Stimulated activated CD4-positive, alpha-beta T cell treated with anti-CD3 and anti-CD28 coated beads, Interleukin-4, amount 100 ng/mL, for 48 hours (primary cell): Measurements from ENCODE around the gene MCAM.
A peak's percentile ranks its signal among the peaks of the same experiment; 100 is the strongest.

Source experiments
- DNase-seq, 2 donors: peaks; one replicate each; pipeline ENCODE4 v3.0.0-alpha.2; 2020; ENCODE audit warnings: low read depth in 2 of 2

The MCAM gene

GRCh38 chr11:119316729-119317591, at the start of gene MCAM:
TSS of gene MCAM (minus strand) at chr11:119317130. CDS start at chr11:119317101, 29 bp downstream.
- no peak for DNase-seq

GRCh38 chr11:119365071-119365591, 48.2 kb upstream of the MCAM start:
- no peak for DNase-seq

GRCh38 chr11:119363851-119364590, 47.1 kb upstream of the MCAM start:
- DNase-seq, result peak in 1 of 2 donors; percentile 46

GRCh38 chr11:119363081-119363850, 46.3 kb upstream of the MCAM start:
- DNase-seq, result no peak

GRCh38 chr11:119362741-119363080, 45.8 kb upstream of the MCAM start:
- no peak for DNase-seq

- DNase-seq, result no peak
Measured at GRCh38 chr11:119361941-119362725, 45.2 kb upstream of the MCAM start.

- peak; percentile 49 to 64 for DNase-seq
Measured at GRCh38 chr11:119361056-119361787, 44.3 kb upstream of the MCAM start.

GRCh38 chr11:119359365-119360214, 42.7 kb upstream of the MCAM start:
- DNase-seq, result no peak

- DNase-seq, result no peak
Measured at GRCh38 chr11:119357074-119357473, 40.1 kb upstream of the MCAM start.

GRCh38 chr11:119356349-119357031, 39.6 kb upstream of the MCAM start:
- peak; percentile 66 to 70 for DNase-seq

- no peak for DNase-seq
Measured at GRCh38 chr11:119355091-119355843, 38.3 kb upstream of the MCAM start.

GRCh38 chr11:119352857-119353260, 35.9 kb upstream of the MCAM start:
- DNase-seq, result no peak

- DNase-seq, result no peak
Measured at GRCh38 chr11:119351232-119351631, 34.3 kb upstream of the MCAM start.

GRCh38 chr11:119350302-119350701, 33.4 kb upstream of the MCAM start:
- DNase-seq, result no peak

GRCh38 chr11:119347940-119348605, 31.1 kb upstream of the MCAM start:
- no peak for DNase-seq

GRCh38 chr11:119347242-119347641, 30.3 kb upstream of the MCAM start:
- no peak for DNase-seq

- DNase-seq, result no peak
Measured at GRCh38 chr11:119346605-119347004, 29.7 kb upstream of the MCAM start, which contains the start of gene MFRP. TSS of gene MFRP (minus strand) at chr11:119346705. CDS start at chr11:119346513, 192 bp downstream.

GRCh38 chr11:119345685-119346084, 28.8 kb upstream of the MCAM start:
- DNase-seq, result no peak
